ENCODE measurements around the gene TP53TG3B.
"Not testable (repeated sequence)": the region's sequence is repeated elsewhere in the genome, so short reads cannot be mapped to it uniquely, and the experiment has no call there.

The TP53TG3B gene, protein sequence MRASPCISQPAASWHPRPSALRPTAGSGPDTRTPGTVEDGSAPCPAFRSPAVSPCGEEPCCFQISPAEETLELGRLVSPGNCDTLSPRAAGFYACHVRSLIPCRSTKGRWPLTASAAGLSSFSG

GRCh38 chr16:33360541-33360940, at the start of gene TP53TG3B:
TSS of gene TP53TG3B (plus strand) at chr16:33360841. CDS start at chr16:33360909, 68 bp downstream.
- DNase-seq, result not testable (repeated sequence)

DNA sequence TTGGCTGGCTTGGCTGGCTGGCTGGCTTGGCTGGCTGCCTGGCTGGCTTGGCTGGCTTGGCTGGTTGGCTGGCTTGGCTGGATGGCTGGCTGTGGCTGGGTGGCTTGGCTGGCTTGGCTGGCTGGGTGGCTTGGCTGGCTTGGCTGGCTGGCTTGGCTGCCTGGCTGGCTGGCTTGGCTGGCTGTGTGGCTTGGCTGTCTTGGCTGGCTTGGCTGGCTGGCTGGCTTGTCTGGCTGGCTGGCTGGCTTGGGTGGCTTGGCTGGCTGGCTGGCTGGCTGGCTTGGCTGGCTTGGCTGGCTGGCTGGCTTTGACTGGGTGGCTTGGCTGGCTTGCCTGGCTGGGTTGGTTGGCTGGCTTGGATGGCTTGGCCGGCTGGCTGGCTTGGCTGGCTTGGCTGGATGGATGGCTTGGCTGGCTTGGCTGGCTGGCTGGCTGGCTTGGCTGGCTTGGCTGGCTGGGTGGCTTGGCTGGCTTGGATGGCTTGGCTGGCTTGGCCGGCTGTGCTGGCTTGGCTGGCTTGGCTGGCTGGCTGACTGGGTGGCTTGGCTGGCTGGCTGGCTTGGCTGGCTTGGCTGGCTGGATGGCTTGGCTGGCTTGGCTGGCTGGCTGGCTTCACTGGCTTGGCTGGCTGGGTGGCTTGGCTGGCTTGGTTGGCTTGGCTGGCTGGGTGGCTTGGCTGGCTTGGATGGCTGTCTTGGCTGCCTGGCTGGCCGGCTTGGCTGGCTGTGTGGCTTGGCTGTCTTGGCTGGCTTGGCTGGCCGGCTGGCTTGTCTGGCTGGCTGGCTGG, 24.2 kb upstream of the TP53TG3B start:
- not testable (repeated sequence) for DNase-seq

- not testable (repeated sequence) for DNase-seq
Observed at GRCh38 chr16:33337627-33338542, 22.8 kb upstream of the TP53TG3B start.

- DNase-seq, result not testable (repeated sequence)
Observed at GRCh38 chr16:33338543-33338951, 22.1 kb upstream of the TP53TG3B start.

GRCh38 chr16:33339093-33340061, 21.3 kb upstream of the TP53TG3B start:
- DNase-seq, result not testable (repeated sequence)
